WERI-Rb-1 (cell line): ENCODE results near the gene LEFTY1.

Experiments
- DNase-seq: peaks from one replicate; pipeline ENCODE4 v3.0.0-alpha.2; 2020
- H3K27ac ChIP-seq: fragments of 250-450 bp; sonication (Bioruptor Pico); 2 replicates; pipeline ENCODE4 v1.5.1; 2020; ENCODE audit warnings: mild to moderate bottlenecking, moderate library complexity
- H3K27me3 ChIP-seq: fragments of 250-450 bp; sonication (Bioruptor Pico); 2 replicates; pipeline ENCODE4 v1.5.1; 2021; ENCODE audit warnings: mild to moderate bottlenecking, low read depth, moderate library complexity; ENCODE audit not compliant: insufficient read depth, severe bottlenecking
- H3K36me3 ChIP-seq: fragments of 250-450 bp; sonication (Bioruptor Pico); 2 replicates; pipeline ENCODE4 v1.5.1; 2020; ENCODE audit warnings: mild to moderate bottlenecking, moderate library complexity
- H3K4me3 ChIP-seq: 2 replicates; pipeline ENCODE4 v1.5.1; 2011; ENCODE audit warnings: low read depth, mild to moderate bottlenecking, control low read depth, low read length
- H3K9me3 ChIP-seq: fragments of 250-450 bp; sonication (Bioruptor Pico); 2 replicates; pipeline ENCODE4 v1.5.1; 2021; ENCODE audit warnings: mild to moderate bottlenecking, moderate library complexity; ENCODE audit not compliant: severe bottlenecking
- CTCF ChIP-seq: IDR thresholded peaks from 2 replicates; pipeline ENCODE4 v1.5.1; 2011; ENCODE audit warnings: low read depth, mild to moderate bottlenecking, control low read depth, inconsistent platforms, low read length

The LEFTY1 gene

DNA sequence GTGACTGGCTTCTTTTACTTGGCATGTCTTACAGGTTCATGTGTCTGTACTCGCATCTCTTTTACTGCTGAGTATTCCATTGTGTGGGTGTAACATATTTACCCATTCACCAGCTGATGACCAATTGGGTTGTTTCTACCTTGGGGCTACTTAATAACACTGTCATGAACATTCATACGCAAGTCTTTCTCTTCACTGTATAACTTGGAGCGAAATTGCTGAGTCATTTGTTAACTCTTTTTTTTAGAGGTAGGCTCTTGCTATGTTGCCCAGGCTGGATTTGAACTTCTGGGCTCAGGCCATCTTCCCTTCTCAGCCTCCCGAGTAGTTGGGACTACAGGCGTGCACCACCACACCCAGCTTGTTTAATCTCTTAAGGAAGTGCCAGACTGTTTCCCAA, 28.6 kb upstream of the LEFTY1 start:
- no peak overlapping the region for H3K27ac ChIP-seq
- no peak for TF ChIP-seq CTCF
- no peak for DNase-seq
- no peaks in the 10 kb centered on the region for H3K27me3 ChIP-seq
- H3K36me3 ChIP-seq: peaks cover 3% of the 10 kb centered on the region; the same call in 1 of the 2 replicates
- no peak overlapping the region for H3K4me3 ChIP-seq
- H3K9me3 ChIP-seq: no peaks in the 10 kb centered on the region

DNA sequence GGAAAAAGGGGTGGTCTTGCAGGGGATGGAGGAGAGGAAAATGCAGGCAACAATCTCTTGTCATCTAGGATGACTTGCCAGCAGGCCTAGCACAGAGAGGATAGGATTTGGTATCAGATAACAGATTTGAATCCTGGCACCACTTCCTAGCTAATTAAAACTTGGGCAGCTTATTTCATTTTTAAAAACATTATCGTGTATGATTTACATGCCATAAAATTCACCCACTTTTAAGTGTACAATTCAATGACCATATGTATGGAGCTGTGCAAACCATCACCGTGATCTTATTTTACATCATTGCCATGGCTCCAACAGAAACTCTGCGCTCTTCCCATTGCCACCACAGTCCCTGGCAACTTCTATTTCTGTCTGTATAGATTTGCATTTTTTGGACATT, 28.2 kb upstream of the LEFTY1 start:
- Histone ChIP-seq H3K4me3 (no peak overlapping the region), H3K9me3 (no peaks in the 10 kb centered on the region), H3K27ac (no peak overlapping the region), H3K36me3 (peaks cover 3% of the 10 kb centered on the region; the same call in 1 of the 2 replicates), H3K27me3 (no peaks in the 10 kb centered on the region)
- TF ChIP-seq CTCF: no peak
- no peak for DNase-seq

DNA sequence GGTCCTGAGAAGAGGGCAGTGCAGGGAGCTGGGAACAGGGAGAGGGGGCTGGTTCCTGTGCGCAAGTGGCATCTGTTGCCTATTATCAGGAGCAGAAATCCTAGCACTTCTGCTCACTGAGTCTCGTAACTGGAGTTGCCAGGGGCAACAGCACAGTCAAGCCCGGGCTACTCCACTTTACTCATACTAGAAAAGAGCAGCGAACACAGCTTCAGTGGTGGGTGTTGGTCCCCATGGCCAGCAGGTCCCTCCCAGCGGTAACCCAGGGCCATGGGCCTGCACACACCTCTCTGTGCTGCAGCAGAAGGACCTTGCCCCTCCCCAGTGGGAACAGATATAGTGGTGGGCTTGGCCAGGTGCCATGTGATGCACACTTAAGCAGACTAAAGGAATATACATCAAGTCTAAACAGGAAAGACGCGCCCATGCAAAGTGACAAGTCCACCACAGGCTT, 26.6 kb upstream of the LEFTY1 start:
- no peak overlapping the region for H3K27ac ChIP-seq
- TF ChIP-seq CTCF: no peak
- no peaks in the 10 kb centered on the region for H3K9me3 ChIP-seq
- no peaks in the 10 kb centered on the region for H3K27me3 ChIP-seq
- DNase-seq: peak; percentile 15
- no peaks in the 10 kb centered on the region; the same call in 1 of the 2 replicates for H3K36me3 ChIP-seq
- H3K4me3 ChIP-seq: no peak overlapping the region

GRCh38 chr1:225914947-225915346, 26.0 kb upstream of the LEFTY1 start:
- no peak for DNase-seq
- H3K9me3 ChIP-seq: no peaks in the 10 kb centered on the region
- TF ChIP-seq CTCF: no peak
- no peak overlapping the region for H3K27ac ChIP-seq
- H3K36me3 ChIP-seq: no peaks in the 10 kb centered on the region
- no peak overlapping the region for H3K4me3 ChIP-seq
- H3K27me3 ChIP-seq: no peaks in the 10 kb centered on the region

DNA sequence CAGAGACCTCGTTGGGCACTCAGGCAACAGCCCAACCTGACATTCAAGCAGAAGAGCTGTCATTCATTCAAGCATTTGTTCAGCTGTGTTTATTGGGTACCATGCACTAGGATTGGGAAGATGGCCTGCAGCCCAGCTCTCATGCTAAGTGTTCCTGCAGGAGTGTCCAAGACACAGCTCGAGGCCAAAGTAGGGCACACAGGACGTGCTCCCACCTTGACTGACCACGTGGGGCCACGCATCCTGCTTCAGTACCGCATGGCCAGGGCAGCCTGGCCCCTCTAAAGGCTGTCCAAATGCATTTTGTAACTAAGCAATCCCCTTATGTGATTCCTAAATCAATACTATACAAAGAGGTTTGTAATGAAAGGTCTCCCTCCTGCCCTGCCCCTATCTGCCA, 25.4 kb upstream of the LEFTY1 start:
- no peak for DNase-seq
- Histone ChIP-seq H3K4me3 (no peak overlapping the region), H3K27me3 (no peaks in the 10 kb centered on the region), H3K27ac (no peak overlapping the region), H3K36me3 (no peaks in the 10 kb centered on the region), H3K9me3 (no peaks in the 10 kb centered on the region)
- no peak for TF ChIP-seq CTCF
